GM19468 (cell line): ENCODE measurements around the gene SMG6.
A peak's percentile ranks its signal among the peaks of the same experiment; 100 is the strongest.

Experiments
- ATAC-seq: cut with Tn5 transposase; IDR thresholded peaks from one replicate; pipeline ENCODE4 v1.9.1; 2021; ENCODE audit warnings: mild to moderate bottlenecking, moderate library complexity, moderate number of reproducible peaks; ENCODE audit not compliant: unreplicated experiment; ENCODE audit errors: extremely low read depth

SMG6 gene

GRCh38 chr17:2086306-2086705 is 217.3 kb downstream of the SMG6 start:
- ATAC-seq, result no peak

- ATAC-seq, result no peak
Measured at GRCh38 chr17:2085648-2085949, 218.0 kb downstream of the SMG6 start.

GRCh38 chr17:2084766-2085647 is 218.6 kb downstream of the SMG6 start:
- ATAC-seq, result no peak

- ATAC-seq, result no peak
Measured at GRCh38 chr17:2084036-2084765, 219.4 kb downstream of the SMG6 start.

- ATAC-seq, result no peak
Measured at GRCh38 chr17:2083613-2084035, 220.0 kb downstream of the SMG6 start.

GRCh38 chr17:2082003-2082781 is 221.4 kb downstream of the SMG6 start:
- no peak for ATAC-seq

GRCh38 chr17:2081564-2081963 is 222.0 kb downstream of the SMG6 start:
- no peak for ATAC-seq

GRCh38 chr17:2077040-2077439 is 226.5 kb downstream of the SMG6 start:
- no peak for ATAC-seq

- no peak for ATAC-seq
Measured at GRCh38 chr17:2076087-2076984, 227.2 kb downstream of the SMG6 start.

GRCh38 chr17:2075336-2076086 is 228.1 kb downstream of the SMG6 start:
- no peak for ATAC-seq

- no peak for ATAC-seq
Measured at GRCh38 chr17:2074919-2075318, 228.7 kb downstream of the SMG6 start.

GRCh38 chr17:2071455-2072281 is 231.9 kb downstream of the SMG6 start:
- ATAC-seq, result no peak

GRCh38 chr17:2071024-2071385 is 232.6 kb downstream of the SMG6 start:
- ATAC-seq, result no peak

GRCh38 chr17:2070241-2071023 is 233.2 kb downstream of the SMG6 start:
- peak; percentile 50 for ATAC-seq

GRCh38 chr17:2068519-2069051 is 235.0 kb downstream of the SMG6 start:
- no peak for ATAC-seq

GRCh38 chr17:2068031-2068518 is 235.5 kb downstream of the SMG6 start:
- ATAC-seq, result no peak

- no peak for ATAC-seq
Measured at GRCh38 chr17:2067608-2068024, 236.0 kb downstream of the SMG6 start.
